Effector memory CD8-positive, alpha-beta T cell (primary cell): ENCODE measurements around the gene DUS1L.
A peak's percentile ranks its signal among the peaks of the same experiment; 100 is the strongest.

Experiments used
- ATAC-seq: fragments of 150-1000 bp; cut with Tn5 transposase; replicated peaks from 2 replicates; pipeline ENCODE4 v1.10.0; 2021; ENCODE audit warnings: mild to moderate bottlenecking, moderate library complexity
- DNase-seq, 3 experiments: peaks; one replicate each; pipeline ENCODE4 v3.0.0; 2021
- H3K27ac Mint-ChIP-seq, 2 donors: one replicate each; pipeline ENCODE4 v1.8.0; 2022; ENCODE audit warnings: mild to moderate bottlenecking in 2 of 2, mixed read lengths in 2 of 2, moderate library complexity in 2 of 2
- H3K27me3 Mint-ChIP-seq, 2 donors: one replicate each; pipeline ENCODE4 v1.8.0; 2022; ENCODE audit warnings: mixed read lengths in 2 of 2
- H3K36me3 Mint-ChIP-seq: one replicate; pipeline ENCODE4 v1.8.0; 2022; ENCODE audit warnings: mild to moderate bottlenecking, moderate library complexity, mixed read lengths; ENCODE audit not compliant: insufficient read depth
- H3K4me1 Mint-ChIP-seq, 2 donors: one replicate each; pipeline ENCODE4 v1.8.0; 2022; ENCODE audit warnings: low read depth in 2 of 2, mixed read lengths in 2 of 2
- H3K4me3 Mint-ChIP-seq, 2 donors: one replicate each; pipeline ENCODE4 v1.8.0; 2022; ENCODE audit warnings: mild to moderate bottlenecking in 2 of 2, mixed read lengths in 2 of 2, moderate library complexity in 2 of 2
- H3K9me3 Mint-ChIP-seq, 2 donors: one replicate each; pipeline ENCODE4 v1.8.0; 2022; ENCODE audit warnings: mixed read lengths in 2 of 2

Gene DUS1L

GRCh38 chr17:82016875-82017459, 48.6 kb downstream of the DUS1L start:
- Mint-ChIP-seq H3K36me3 (peaks cover 3% of the 10 kb centered on the region), H3K9me3 (no peaks in the 10 kb centered on the region), H3K4me3 (no peak overlapping the region), H3K4me1 (peaks cover 8 to 14% of the 10 kb centered on the region in 2 donors), H3K27me3 (no peaks in the 10 kb centered on the region), H3K27ac (no peak overlapping the region)
- DNase-seq (no peak), ATAC-seq (no peak)

GRCh38 chr17:82016061-82016874, 49.3 kb downstream of the DUS1L start:
- no peak overlapping the region for H3K27ac Mint-ChIP-seq
- no peak overlapping the region for H3K4me3 Mint-ChIP-seq
- DNase-seq: no peak
- H3K27me3 Mint-ChIP-seq: no peaks in the 10 kb centered on the region
- peaks cover 1 to 8% of the 10 kb centered on the region in 2 donors for H3K4me1 Mint-ChIP-seq
- H3K9me3 Mint-ChIP-seq: no peaks in the 10 kb centered on the region
- H3K36me3 Mint-ChIP-seq: no peaks in the 10 kb centered on the region
- no peak for ATAC-seq

- no peaks in the 10 kb centered on the region for H3K36me3 Mint-ChIP-seq
- H3K27me3 Mint-ChIP-seq: no peaks in the 10 kb centered on the region
Measured at GRCh38 chr17:82015311-82015971, 50.2 kb downstream of the DUS1L start.

GRCh38 chr17:82014971-82015310, 50.7 kb downstream of the DUS1L start:
- Mint-ChIP-seq H3K27ac (no peak overlapping the region), H3K9me3 (no peaks in the 10 kb centered on the region), H3K4me1 (peaks cover 0 to under 1% of the 10 kb centered on the region in 2 donors), H3K27me3 (no peaks in the 10 kb centered on the region), H3K36me3 (no peaks in the 10 kb centered on the region), H3K4me3 (no peak overlapping the region)
- DNase-seq: no peak
- no peak for ATAC-seq

More at GRCh38 chr17:82015311-82015971, 50.2 kb downstream of the DUS1L start:
- Mint-ChIP-seq H3K27ac (no peak overlapping the region), H3K9me3 (no peaks in the 10 kb centered on the region), H3K4me1 (peaks cover 0 to 4% of the 10 kb centered on the region in 2 donors), H3K4me3 (no peak overlapping the region)
- ATAC-seq (no peak), DNase-seq (no peak)

- ATAC-seq (no peak), DNase-seq (no peak)
- no peaks in the 10 kb centered on the region for H3K9me3 Mint-ChIP-seq
- peak overlapping the region in 1 of 2 donors; percentile 62 for H3K27ac Mint-ChIP-seq
- no peaks in the 10 kb centered on the region for H3K27me3 Mint-ChIP-seq
- no peaks in the 10 kb centered on the region for H3K4me1 Mint-ChIP-seq
- no peaks in the 10 kb centered on the region for H3K36me3 Mint-ChIP-seq
- no peak overlapping the region for H3K4me3 Mint-ChIP-seq
Measured at GRCh38 chr17:82014432-82014831, 51.2 kb downstream of the DUS1L start.

GRCh38 chr17:82013772-82014321, 51.8 kb downstream of the DUS1L start:
- Mint-ChIP-seq H3K27me3 (no peaks in the 10 kb centered on the region), H3K36me3 (no peaks in the 10 kb centered on the region), H3K27ac (peak overlapping the region in 1 of 2 donors; percentile 62), H3K4me1 (no peaks in the 10 kb centered on the region), H3K4me3 (no peak overlapping the region), H3K9me3 (no peaks in the 10 kb centered on the region)
- ATAC-seq (no peak), DNase-seq (no peak)

GRCh38 chr17:82013341-82013740, 52.3 kb downstream of the DUS1L start:
- Mint-ChIP-seq H3K27ac (peak overlapping the region in 1 of 2 donors; percentile 59), H3K27me3 (no peaks in the 10 kb centered on the region), H3K4me3 (no peak overlapping the region), H3K36me3 (no peaks in the 10 kb centered on the region), H3K4me1 (no peaks in the 10 kb centered on the region), H3K9me3 (no peaks in the 10 kb centered on the region)
- ATAC-seq (no peak), DNase-seq (no peak)

- H3K4me1 Mint-ChIP-seq: no peaks in the 10 kb centered on the region
- DNase-seq: no peak
- no peaks in the 10 kb centered on the region for H3K9me3 Mint-ChIP-seq
- no peak for ATAC-seq
- H3K27me3 Mint-ChIP-seq: no peaks in the 10 kb centered on the region
- H3K36me3 Mint-ChIP-seq: no peaks in the 10 kb centered on the region
- H3K27ac Mint-ChIP-seq: peak overlapping the region in 1 of 2 donors; percentile 59
- no peak overlapping the region for H3K4me3 Mint-ChIP-seq
Measured at GRCh38 chr17:82012640-82013295, 52.8 kb downstream of the DUS1L start.

- no peaks in the 10 kb centered on the region for H3K4me1 Mint-ChIP-seq
- no peaks in the 10 kb centered on the region for H3K9me3 Mint-ChIP-seq
- H3K27me3 Mint-ChIP-seq: no peaks in the 10 kb centered on the region
- ATAC-seq (no peak), DNase-seq (no peak)
- no peak overlapping the region for H3K4me3 Mint-ChIP-seq
- no peak overlapping the region for H3K27ac Mint-ChIP-seq
- H3K36me3 Mint-ChIP-seq: no peaks in the 10 kb centered on the region
Measured at GRCh38 chr17:82012261-82012639, 53.4 kb downstream of the DUS1L start.

GRCh38 chr17:82011617-82012187, 53.9 kb downstream of the DUS1L start:
- ATAC-seq: no peak
- H3K27ac Mint-ChIP-seq: no peak overlapping the region
- no peaks in the 10 kb centered on the region for H3K9me3 Mint-ChIP-seq
- DNase-seq: no peak
- H3K4me1 Mint-ChIP-seq: no peaks in the 10 kb centered on the region
- no peaks in the 10 kb centered on the region for H3K27me3 Mint-ChIP-seq
- H3K4me3 Mint-ChIP-seq: no peak overlapping the region
- H3K36me3 Mint-ChIP-seq: no peaks in the 10 kb centered on the region

GRCh38 chr17:82010575-82011525, 54.8 kb downstream of the DUS1L start:
- H3K4me1 Mint-ChIP-seq: peaks cover 2 to 3% of the 10 kb centered on the region in 2 donors
- DNase-seq (no peak), ATAC-seq (no peak)
- no peak overlapping the region for H3K4me3 Mint-ChIP-seq
- H3K9me3 Mint-ChIP-seq: no peaks in the 10 kb centered on the region
- no peaks in the 10 kb centered on the region for H3K27me3 Mint-ChIP-seq
- no peak overlapping the region for H3K27ac Mint-ChIP-seq
- H3K36me3 Mint-ChIP-seq: no peaks in the 10 kb centered on the region

GRCh38 chr17:82009413-82009812, 56.2 kb downstream of the DUS1L start:
- no peak overlapping the region for H3K4me3 Mint-ChIP-seq
- ATAC-seq: no peak
- peaks cover 3% of the 10 kb centered on the region in 2 donors for H3K4me1 Mint-ChIP-seq
- no peaks in the 10 kb centered on the region for H3K27me3 Mint-ChIP-seq
- no peak for DNase-seq
- no peaks in the 10 kb centered on the region for H3K9me3 Mint-ChIP-seq
- H3K27ac Mint-ChIP-seq: peak overlapping the region; percentile 19 to 29
- H3K36me3 Mint-ChIP-seq: no peaks in the 10 kb centered on the region
